ENCODE data around the gene RNU4-1.

Gene RNU4-1

DNA sequence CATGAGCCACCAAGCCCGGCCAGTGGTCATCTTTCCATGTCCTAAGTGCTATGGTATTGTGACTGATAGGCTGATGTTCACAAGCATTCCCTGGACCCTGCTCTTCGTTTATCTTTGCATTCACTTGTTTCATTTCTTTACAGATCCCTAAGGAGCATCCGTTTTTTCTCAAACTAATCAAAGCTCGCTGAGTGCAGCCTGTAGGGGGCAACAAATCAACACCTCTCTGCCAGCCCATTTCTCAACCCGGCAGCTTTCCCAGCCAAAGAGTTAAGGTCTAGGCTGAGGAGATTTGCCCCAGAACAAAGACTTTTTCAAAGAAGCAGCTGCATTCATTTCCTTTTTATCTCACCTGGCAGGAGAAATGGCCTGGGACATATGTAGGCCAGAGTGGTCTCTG, 21.2 kb upstream of the RNU4-1 start:
- H2BK120ac ChIP-seq (ENCODE audit: low read depth, low read length) = no peak overlapping the region
- no peak overlapping the region for H4K8ac ChIP-seq (ENCODE audit: low read length)
- no peaks in the 10 kb centered on the region for H3K27me3 ChIP-seq (ENCODE audit: control insufficient read depth in 1 of 2, insufficient read depth in 1 of 2, low read length in 2 of 2)
- no peak overlapping the region for H3K14ac ChIP-seq (ENCODE audit: low read length in 2 of 2)
- H3K9me3 ChIP-seq (ENCODE audit: control insufficient read depth, low read length) = no peaks in the 10 kb centered on the region
- no peak overlapping the region for H3K4me2 ChIP-seq (ENCODE audit: low read length, poor library complexity, severe bottlenecking)
- no peak overlapping the region for H3K23ac ChIP-seq (ENCODE audit: low read length in 2 of 2)
- H3K4me1 ChIP-seq (ENCODE audit: control insufficient read depth, insufficient read depth, low read depth, low read length) = peaks cover 5% of the 10 kb centered on the region
- no peak overlapping the region for H3K18ac ChIP-seq (ENCODE audit: low read depth in 1 of 2, low read length in 2 of 2)
- WGBS = 36% methylated on average over 5 of the region's 5 CpGs
- no peaks in the 10 kb centered on the region for H3K36me3 ChIP-seq (ENCODE audit: control insufficient read depth in 1 of 2, insufficient read depth in 2 of 2, low read depth in 1 of 2, low read length in 2 of 2)
- no peak overlapping the region for H3K9ac ChIP-seq (ENCODE audit: low read length)
- H4K91ac ChIP-seq (ENCODE audit: low read length) = no peak overlapping the region
- H3K27ac ChIP-seq (ENCODE audit: low read length, poor library complexity, severe bottlenecking) = no peak overlapping the region
- no peak overlapping the region for H2BK15ac ChIP-seq (ENCODE audit: low read depth, poor library complexity, severe bottlenecking)
- H3K4ac ChIP-seq (ENCODE audit: low read depth in 1 of 2, low read length in 2 of 2) = no peak overlapping the region
- DNase-seq = no peak
- peaks cover 2% of the 10 kb centered on the region for H3K79me1 ChIP-seq (replicated peaks; ENCODE audit: low read length, poor library complexity, severe bottlenecking)
- H2BK12ac ChIP-seq (ENCODE audit: low read length in 2 of 2) = no peak overlapping the region
- H3K4me3 ChIP-seq (ENCODE audit: insufficient read depth in 1 of 2, low read depth in 1 of 2, low read length in 2 of 2) = no peak overlapping the region
- no peak overlapping the region for H2BK5ac ChIP-seq (ENCODE audit: low read depth, low read length, poor library complexity, severe bottlenecking)
- no peak overlapping the region for H2AK5ac ChIP-seq (ENCODE audit: low read length, severe bottlenecking)
- no peak overlapping the region for H2AFZ ChIP-seq (ENCODE audit: low read depth, low read length)

DNA sequence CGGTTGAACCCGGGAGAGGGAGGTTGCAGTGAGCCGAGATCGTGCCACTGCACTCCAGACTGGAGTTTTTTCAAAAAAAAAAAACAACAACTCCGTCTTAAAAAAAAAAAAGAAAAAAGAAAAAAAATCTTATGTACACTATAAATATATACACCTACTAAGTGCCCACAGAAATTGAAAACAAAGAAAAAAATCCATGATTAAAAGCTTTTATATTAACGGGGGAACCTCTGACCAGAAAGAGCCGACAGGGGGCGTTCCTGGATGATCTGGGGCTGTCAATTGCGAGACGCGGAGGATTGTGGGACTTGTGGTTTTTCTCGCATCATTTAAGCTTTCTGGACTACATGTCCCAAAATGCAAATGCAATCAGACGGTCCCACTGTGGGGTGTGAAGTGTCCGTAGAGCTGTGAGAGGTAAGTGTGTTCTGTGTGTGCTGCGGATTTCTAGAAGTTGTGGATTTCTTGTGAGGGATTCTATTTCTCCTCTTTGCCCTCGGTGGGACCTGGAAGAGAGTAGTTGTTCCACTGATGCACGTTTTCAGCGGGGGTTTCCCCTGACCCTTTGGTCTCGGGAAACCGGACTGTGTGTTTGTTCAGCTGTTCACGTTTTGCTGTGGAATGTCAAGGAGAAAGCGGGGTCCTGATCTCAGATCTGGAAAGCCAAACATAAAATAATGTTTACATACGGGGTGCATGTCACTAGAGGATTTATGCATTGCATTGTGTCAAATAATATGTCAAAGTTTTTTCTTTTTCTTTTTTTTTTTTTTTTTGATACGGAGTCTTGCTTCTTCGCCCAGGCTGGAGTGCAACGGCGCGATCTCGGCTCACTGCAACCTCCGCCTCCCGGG, 9.2 kb upstream of the RNU4-1 start, which contains the start of gene SIRT4:
Gene SIRT4 (plus strand): TSS at position 360 of the 854 bp plus-strand sequence. CDS start 1,241 bp downstream, outside the sequence.
- Histone ChIP-seq H4K8ac (ENCODE audit: low read length) (peak within 1 kb of the TSS; percentile 49), H2BK120ac (ENCODE audit: low read depth, low read length) (no peak within 1 kb of the TSS), H3K4me3 (ENCODE audit: insufficient read depth in 1 of 2, low read depth in 1 of 2, low read length in 2 of 2) (peak within 1 kb of the TSS; percentile 56 to 86), H3K27ac (ENCODE audit: low read length, poor library complexity, severe bottlenecking) (peak within 1 kb of the TSS; percentile 97), H2BK15ac (ENCODE audit: low read depth, poor library complexity, severe bottlenecking) (peak within 1 kb of the TSS; percentile 93), H4K91ac (ENCODE audit: low read length) (no peak within 1 kb of the TSS), H3K14ac (ENCODE audit: low read length in 2 of 2) (peak within 1 kb of the TSS in 1 of 2 experiments; percentile 0), H2BK5ac (ENCODE audit: low read depth, low read length, poor library complexity, severe bottlenecking) (peak within 1 kb of the TSS; percentile 66), H3K4me1 (ENCODE audit: control insufficient read depth, insufficient read depth, low read depth, low read length) (peaks cover 2% of the 10 kb centered on the region), H2AFZ (ENCODE audit: low read depth, low read length) (no peak within 1 kb of the TSS), H3K27me3 (ENCODE audit: control insufficient read depth in 1 of 2, insufficient read depth in 1 of 2, low read length in 2 of 2) (no peaks in the 10 kb centered on the region), H3K9ac (ENCODE audit: low read length) (peak within 1 kb of the TSS; percentile 95), H3K4me2 (ENCODE audit: low read length, poor library complexity, severe bottlenecking) (peak within 1 kb of the TSS; percentile 82), H3K18ac (ENCODE audit: low read depth in 1 of 2, low read length in 2 of 2) (peak within 1 kb of the TSS; percentile 54 to 79), H2AK5ac (ENCODE audit: low read length, severe bottlenecking) (no peak within 1 kb of the TSS), H3K79me1 (replicated peaks; ENCODE audit: low read length, poor library complexity, severe bottlenecking) (no peaks in the 10 kb centered on the region), H3K23ac (ENCODE audit: low read length in 2 of 2) (no peak within 1 kb of the TSS), H3K4ac (ENCODE audit: low read depth in 1 of 2, low read length in 2 of 2) (no peak within 1 kb of the TSS), H2BK12ac (ENCODE audit: low read length in 2 of 2) (no peak within 1 kb of the TSS), H3K9me3 (ENCODE audit: control insufficient read depth, low read length) (no peaks in the 10 kb centered on the region), H3K36me3 (ENCODE audit: control insufficient read depth in 1 of 2, insufficient read depth in 2 of 2, low read depth in 1 of 2, low read length in 2 of 2) (peaks cover 0 to 5% of the 10 kb centered on the region in 2 experiments)
- under 1% methylated on average over 25 of the region's 31 CpGs for WGBS
- peak; percentile 96 for DNase-seq

DNA sequence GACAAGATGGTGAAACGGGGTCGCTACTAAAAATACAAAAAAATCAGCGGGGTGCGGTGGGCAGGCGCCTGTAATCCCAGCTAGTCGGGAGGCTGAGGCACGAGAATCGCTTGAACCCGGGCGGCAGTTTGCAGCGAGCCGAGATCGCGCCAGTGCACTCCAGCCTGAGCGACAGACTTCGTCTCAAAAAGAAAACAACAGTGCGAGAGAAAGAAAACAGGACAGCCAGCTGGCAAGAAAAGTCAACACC, 701 bp downstream of the RNU4-1 start:
- peak overlapping the region; percentile 49 for H2BK120ac ChIP-seq (ENCODE audit: low read depth, low read length)
- peak overlapping the region; percentile 100 for H3K27ac ChIP-seq (ENCODE audit: low read length, poor library complexity, severe bottlenecking)
- no peaks in the 10 kb centered on the region for H3K79me1 ChIP-seq (replicated peaks; ENCODE audit: low read length, poor library complexity, severe bottlenecking)
- H3K23ac ChIP-seq (ENCODE audit: low read length in 2 of 2) = no peak overlapping the region
- peaks cover 7% of the 10 kb centered on the region for H3K4me1 ChIP-seq (ENCODE audit: control insufficient read depth, insufficient read depth, low read depth, low read length)
- H2BK15ac ChIP-seq (ENCODE audit: low read depth, poor library complexity, severe bottlenecking) = no peak overlapping the region
- no peak overlapping the region for H3K14ac ChIP-seq (ENCODE audit: low read length in 2 of 2)
- peak overlapping the region; percentile 100 for H2BK5ac ChIP-seq (ENCODE audit: low read depth, low read length, poor library complexity, severe bottlenecking)
- no peaks in the 10 kb centered on the region for H3K27me3 ChIP-seq (ENCODE audit: control insufficient read depth in 1 of 2, insufficient read depth in 1 of 2, low read length in 2 of 2)
- H2BK12ac ChIP-seq (ENCODE audit: low read length in 2 of 2) = no peak overlapping the region
- no peak overlapping the region for H4K91ac ChIP-seq (ENCODE audit: low read length)
- no peak overlapping the region for H3K4ac ChIP-seq (ENCODE audit: low read depth in 1 of 2, low read length in 2 of 2)
- peak overlapping the region in 1 of 2 experiments; percentile 100 for H3K18ac ChIP-seq (ENCODE audit: low read depth in 1 of 2, low read length in 2 of 2)
- H3K36me3 ChIP-seq (ENCODE audit: control insufficient read depth in 1 of 2, insufficient read depth in 2 of 2, low read depth in 1 of 2, low read length in 2 of 2) = no peaks in the 10 kb centered on the region
- H4K8ac ChIP-seq (ENCODE audit: low read length) = peak overlapping the region; percentile 77
- peak overlapping the region; percentile 92 for H3K9ac ChIP-seq (ENCODE audit: low read length)
- DNase-seq = no peak
- H3K4me3 ChIP-seq (ENCODE audit: insufficient read depth in 1 of 2, low read depth in 1 of 2, low read length in 2 of 2) = peak overlapping the region; percentile 52 to 88
- no peaks in the 10 kb centered on the region for H3K9me3 ChIP-seq (ENCODE audit: control insufficient read depth, low read length)
- H3K4me2 ChIP-seq (ENCODE audit: low read length, poor library complexity, severe bottlenecking) = peak overlapping the region; percentile 71
- no peak overlapping the region for H2AK5ac ChIP-seq (ENCODE audit: low read length, severe bottlenecking)
- WGBS = under 1% methylated on average over 17 of the region's 17 CpGs
- no peak overlapping the region for H2AFZ ChIP-seq (ENCODE audit: low read depth, low read length)

DNA sequence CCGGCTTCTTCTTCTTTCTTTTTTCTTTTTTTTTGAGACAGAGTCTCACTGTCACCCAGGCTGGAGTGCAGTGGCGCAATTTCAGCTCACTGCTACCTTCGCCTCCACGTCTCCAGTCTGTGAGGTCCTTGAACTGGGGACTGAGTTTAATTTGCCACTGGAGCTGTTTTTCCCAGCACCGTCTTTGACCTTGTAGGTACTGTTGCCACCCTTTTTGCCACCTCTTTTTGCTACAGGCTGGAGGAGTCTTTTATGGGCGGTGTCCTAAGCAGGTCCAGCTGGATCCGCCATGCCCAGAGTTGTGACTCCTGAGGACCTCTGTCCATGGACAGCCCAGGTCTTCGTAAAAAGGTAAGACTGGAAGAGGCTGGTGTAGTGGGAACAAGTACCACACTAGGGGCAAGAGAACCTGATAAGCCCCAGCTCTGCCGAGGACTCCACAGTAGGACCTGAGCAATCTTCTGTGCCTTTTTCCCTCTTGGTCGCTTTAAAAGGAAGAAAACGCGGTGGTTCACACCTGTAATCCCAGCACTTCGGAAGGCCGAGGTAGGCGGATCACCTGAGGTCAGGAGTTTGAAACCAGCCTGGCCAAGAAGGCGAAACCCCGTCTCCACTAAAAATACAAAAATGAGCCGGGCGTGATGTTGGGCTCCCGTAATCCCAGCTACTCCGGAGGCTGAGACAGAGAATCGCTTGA, 2.3 kb downstream of the RNU4-1 start:
- Histone ChIP-seq H3K27ac (ENCODE audit: low read length, poor library complexity, severe bottlenecking) (peak overlapping the region; percentile 79), H2BK5ac (ENCODE audit: low read depth, low read length, poor library complexity, severe bottlenecking) (no peak overlapping the region), H2BK12ac (ENCODE audit: low read length in 2 of 2) (no peak overlapping the region), H3K23ac (ENCODE audit: low read length in 2 of 2) (no peak overlapping the region), H3K4me1 (ENCODE audit: control insufficient read depth, insufficient read depth, low read depth, low read length) (peaks cover 9% of the 10 kb centered on the region), H3K18ac (ENCODE audit: low read depth in 1 of 2, low read length in 2 of 2) (peak overlapping the region in 1 of 2 experiments; percentile 14), H3K4ac (ENCODE audit: low read depth in 1 of 2, low read length in 2 of 2) (no peak overlapping the region), H3K9me3 (ENCODE audit: control insufficient read depth, low read length) (no peaks in the 10 kb centered on the region), H3K4me2 (ENCODE audit: low read length, poor library complexity, severe bottlenecking) (peak overlapping the region; percentile 32), H3K9ac (ENCODE audit: low read length) (peak overlapping the region; percentile 92), H3K4me3 (ENCODE audit: insufficient read depth in 1 of 2, low read depth in 1 of 2, low read length in 2 of 2) (peak overlapping the region in 1 of 2 experiments; percentile 42), H2AFZ (ENCODE audit: low read depth, low read length) (no peak overlapping the region), H2BK15ac (ENCODE audit: low read depth, poor library complexity, severe bottlenecking) (no peak overlapping the region), H3K36me3 (ENCODE audit: control insufficient read depth in 1 of 2, insufficient read depth in 2 of 2, low read depth in 1 of 2, low read length in 2 of 2) (no peaks in the 10 kb centered on the region), H2AK5ac (ENCODE audit: low read length, severe bottlenecking) (no peak overlapping the region), H3K27me3 (ENCODE audit: control insufficient read depth in 1 of 2, insufficient read depth in 1 of 2, low read length in 2 of 2) (no peaks in the 10 kb centered on the region), H4K8ac (ENCODE audit: low read length) (peak overlapping the region; percentile 12), H3K79me1 (replicated peaks; ENCODE audit: low read length, poor library complexity, severe bottlenecking) (no peaks in the 10 kb centered on the region), H3K14ac (ENCODE audit: low read length in 2 of 2) (no peak overlapping the region), H4K91ac (ENCODE audit: low read length) (no peak overlapping the region), H2BK120ac (ENCODE audit: low read depth, low read length) (no peak overlapping the region)
- no peak for DNase-seq
- WGBS = 60% methylated on average over 20 of the region's 22 CpGs
